Uterus (tissue), 4 donors: ENCODE data around the gene FBXL22. TPM values are rescaled to one million over a fixed set of nuclear protein-coding genes. Genes with fewer than 3 reads are reported as not detected.

Experiments
- DNase-seq, 2 donors: peaks; one replicate each; pipeline ENCODE4 v3.0.0-alpha.2; 2019 to 2020
- H3K27ac ChIP-seq, 2 donors: fragments of 200-600 bp; sonication (generic); 1 replicate in 1 of 2; 2 replicates in 1 of 2; pipeline ENCODE4 v1.5.1; 2016 to 2018
- H3K27me3 ChIP-seq, 2 donors: fragments of 200-600 bp; sonication (generic); one replicate each; pipeline ENCODE4 v1.5.1; 2018 to 2019; ENCODE audit warnings: control low read depth in 1 of 2
- H3K36me3 ChIP-seq, 2 donors: fragments of 200-600 bp; sonication (generic); one replicate each; pipeline ENCODE4 v1.5.1; 2019; ENCODE audit warnings: control low read depth in 1 of 2
- H3K4me1 ChIP-seq, 2 donors: fragments of 200-600 bp; sonication (generic); one replicate each; pipeline ENCODE4 v1.5.1; 2018 to 2019; ENCODE audit warnings: control low read depth in 1 of 2
- H3K4me3 ChIP-seq, 2 donors: fragments of 200-600 bp; sonication (generic); 1 replicate in 1 of 2; 2 replicates in 1 of 2; pipeline ENCODE4 v1.5.1; 2018 to 2019; ENCODE audit warnings: mild to moderate bottlenecking in 1 of 2
- H3K9me3 ChIP-seq, 2 donors: fragments of 200-600 bp; sonication (generic); one replicate each; pipeline ENCODE4 v1.5.1; 2019; ENCODE audit warnings: control low read depth in 1 of 2
- CTCF ChIP-seq, 4 experiments: fragments of 200-600 bp in 2 of 4; fragments of 450-650 bp in 2 of 4; sonication (generic) in 2 of 4; IDR thresholded peaks; one replicate each; pipeline ENCODE4 v1.5.1; 2016 to 2019; ENCODE audit warnings: antibody characterized with exemption in 4 of 4, mild to moderate bottlenecking in 2 of 4, moderate library complexity in 1 of 4
- POLR2A ChIP-seq, 2 donors: fragments of 450-650 bp; IDR thresholded peaks; one replicate each; pipeline ENCODE4 v1.6.1; 2016; ENCODE audit warnings: antibody characterized with exemption in 2 of 2, mild to moderate bottlenecking in 1 of 2, moderate library complexity in 1 of 2
- intact Hi-C: fragments of 100-400 bp; cut with DNase I; formaldehyde crosslinking; loops from one replicate; pipeline ENCODE4 v1.15.1; 2023; ENCODE audit warnings: low total_unique reads
- total RNA-seq, 4 donors: library from RNA; depleted of rRNA in 3 of 4; stranded (reverse); fragments of >200 nt in 3 of 4; gene quantifications; one replicate each; pipeline versions ENCODE4 v1.1.0 to v1.2.4, GENCODE V29; 2014 to 2023
- donor health status: DM: yes; HTN: yes; CAD: no.

Gene FBXL22
- total RNA-seq, 4 donors from 2014 or later = 5.0 to 44.1 (median 25.2) TPM

GRCh38 chr15:63598473-63599400, 1.6 kb downstream of the FBXL22 start:
- peaks cover 0 to 3% of the 10 kb centered on the region in 2 donors for H3K4me1 ChIP-seq
- H3K4me3 ChIP-seq = peak overlapping the region; percentile 23 to 46
- H3K36me3 ChIP-seq = no peaks in the 10 kb centered on the region
- intact Hi-C loops = loop anchor here (10.0 kb wide), 1 partner anchor 94 kb away; the partner anchor contains the start of gene USP3
- H3K27ac ChIP-seq = peak overlapping the region; percentile 84 to 93
- TF ChIP-seq CTCF (IDR thresholded peaks at IDR 0.05) (no peak), POLR2A (IDR thresholded peaks at IDR 0.05) (peak in 1 of 2 donors; percentile 9)
- H3K27me3 ChIP-seq = no peaks in the 10 kb centered on the region
- H3K9me3 ChIP-seq = no peaks in the 10 kb centered on the region
- DNase-seq = peak; percentile 56 to 69

GRCh38 chr15:63599401-63600000, 2.3 kb downstream of the FBXL22 start:
- Histone ChIP-seq H3K9me3 (no peaks in the 10 kb centered on the region), H3K4me3 (peak overlapping the region; percentile 46 to 51), H3K27me3 (no peaks in the 10 kb centered on the region), H3K36me3 (no peaks in the 10 kb centered on the region), H3K27ac (peak overlapping the region; percentile 84 to 93), H3K4me1 (peaks cover 0 to 3% of the 10 kb centered on the region in 2 donors)
- DNase-seq = peak; percentile 65 to 67
- intact Hi-C loops = loop anchor here (10.0 kb wide), 1 partner anchor 95 kb away; the partner anchor contains the start of gene USP3
- TF ChIP-seq CTCF (IDR thresholded peaks at IDR 0.05) = peak; percentile 53 to 69 (median 59)
- no peak for TF ChIP-seq POLR2A (IDR thresholded peaks at IDR 0.05)

GRCh38 chr15:63600001-63600615, 2.9 kb downstream of the FBXL22 start:
- TF ChIP-seq POLR2A (IDR thresholded peaks at IDR 0.05) = no peak
- TF ChIP-seq CTCF (IDR thresholded peaks at IDR 0.05) = no peak
- Histone ChIP-seq H3K27ac (peak overlapping the region; percentile 84 to 93), H3K36me3 (no peaks in the 10 kb centered on the region), H3K27me3 (no peaks in the 10 kb centered on the region), H3K9me3 (no peaks in the 10 kb centered on the region), H3K4me3 (peak overlapping the region; percentile 46 to 51), H3K4me1 (peaks cover 0 to 3% of the 10 kb centered on the region in 2 donors)
- intact Hi-C loops = no loop called here
- no peak for DNase-seq

GRCh38 chr15:63600616-63601025, 3.4 kb downstream of the FBXL22 start:
- intact Hi-C loops = no loop called here
- Histone ChIP-seq H3K4me1 (no peaks in the 10 kb centered on the region), H3K9me3 (no peaks in the 10 kb centered on the region), H3K27me3 (no peaks in the 10 kb centered on the region), H3K27ac (peak overlapping the region; percentile 84 to 93), H3K4me3 (peak overlapping the region; percentile 46 to 51), H3K36me3 (no peaks in the 10 kb centered on the region)
- DNase-seq = peak; percentile 78 to 84
- TF ChIP-seq CTCF (IDR thresholded peaks at IDR 0.05) = peak in 3 of 4 experiments; percentile 21 to 77 (median 72)
- TF ChIP-seq POLR2A (IDR thresholded peaks at IDR 0.05) = peak in 1 of 2 donors; percentile 85
